Astrocyte (in vitro differentiated cells and primary cell): ENCODE results near the gene CHTOP.

Experiments
- EZH2 ChIP-seq: IDR thresholded peaks from 2 replicates; pipeline ENCODE4 v1.6.1; 2012; ENCODE audit warnings: mild to moderate bottlenecking, low read length, inconsistent platforms; ENCODE audit not compliant: insufficient read depth
- TF ChIP-seq, protein P1 (sequence below): IDR thresholded peaks from 2 replicates; pipeline ENCODE4 v1.5.1; 2011; ENCODE audit warnings: low read depth, mild to moderate bottlenecking, inconsistent platforms, low read length, moderate library complexity; ENCODE audit not compliant: insufficient read depth

DNA sequence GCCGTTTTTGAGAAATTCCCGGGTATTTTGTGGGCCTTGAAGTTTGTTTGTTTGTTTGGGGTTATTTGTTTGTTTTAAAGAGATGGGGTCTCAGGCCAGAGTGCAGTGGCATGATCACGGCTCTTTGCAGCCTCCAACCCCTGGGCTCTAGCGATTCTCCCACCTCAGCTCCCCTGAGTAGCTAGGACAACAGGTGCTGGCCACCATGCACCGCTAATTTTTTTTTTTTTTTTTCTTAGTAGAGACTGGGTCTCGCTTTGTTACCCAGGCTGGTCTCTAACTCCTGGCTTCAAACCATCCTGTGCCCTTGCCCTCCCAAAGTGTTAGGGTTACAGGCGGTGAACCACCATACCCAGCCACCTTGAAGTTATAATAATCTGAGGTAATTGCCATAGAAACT lies 2.0 kb downstream of the CHTOP start:
- TF ChIP-seq EZH2: no peak
- TF ChIP-seq, protein P1, sequence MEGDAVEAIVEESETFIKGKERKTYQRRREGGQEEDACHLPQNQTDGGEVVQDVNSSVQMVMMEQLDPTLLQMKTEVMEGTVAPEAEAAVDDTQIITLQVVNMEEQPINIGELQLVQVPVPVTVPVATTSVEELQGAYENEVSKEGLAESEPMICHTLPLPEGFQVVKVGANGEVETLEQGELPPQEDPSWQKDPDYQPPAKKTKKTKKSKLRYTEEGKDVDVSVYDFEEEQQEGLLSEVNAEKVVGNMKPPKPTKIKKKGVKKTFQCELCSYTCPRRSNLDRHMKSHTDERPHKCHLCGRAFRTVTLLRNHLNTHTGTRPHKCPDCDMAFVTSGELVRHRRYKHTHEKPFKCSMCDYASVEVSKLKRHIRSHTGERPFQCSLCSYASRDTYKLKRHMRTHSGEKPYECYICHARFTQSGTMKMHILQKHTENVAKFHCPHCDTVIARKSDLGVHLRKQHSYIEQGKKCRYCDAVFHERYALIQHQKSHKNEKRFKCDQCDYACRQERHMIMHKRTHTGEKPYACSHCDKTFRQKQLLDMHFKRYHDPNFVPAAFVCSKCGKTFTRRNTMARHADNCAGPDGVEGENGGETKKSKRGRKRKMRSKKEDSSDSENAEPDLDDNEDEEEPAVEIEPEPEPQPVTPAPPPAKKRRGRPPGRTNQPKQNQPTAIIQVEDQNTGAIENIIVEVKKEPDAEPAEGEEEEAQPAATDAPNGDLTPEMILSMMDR: no peak
